ENCODE data around the gene DENND2D.

The DENND2D gene

DNA sequence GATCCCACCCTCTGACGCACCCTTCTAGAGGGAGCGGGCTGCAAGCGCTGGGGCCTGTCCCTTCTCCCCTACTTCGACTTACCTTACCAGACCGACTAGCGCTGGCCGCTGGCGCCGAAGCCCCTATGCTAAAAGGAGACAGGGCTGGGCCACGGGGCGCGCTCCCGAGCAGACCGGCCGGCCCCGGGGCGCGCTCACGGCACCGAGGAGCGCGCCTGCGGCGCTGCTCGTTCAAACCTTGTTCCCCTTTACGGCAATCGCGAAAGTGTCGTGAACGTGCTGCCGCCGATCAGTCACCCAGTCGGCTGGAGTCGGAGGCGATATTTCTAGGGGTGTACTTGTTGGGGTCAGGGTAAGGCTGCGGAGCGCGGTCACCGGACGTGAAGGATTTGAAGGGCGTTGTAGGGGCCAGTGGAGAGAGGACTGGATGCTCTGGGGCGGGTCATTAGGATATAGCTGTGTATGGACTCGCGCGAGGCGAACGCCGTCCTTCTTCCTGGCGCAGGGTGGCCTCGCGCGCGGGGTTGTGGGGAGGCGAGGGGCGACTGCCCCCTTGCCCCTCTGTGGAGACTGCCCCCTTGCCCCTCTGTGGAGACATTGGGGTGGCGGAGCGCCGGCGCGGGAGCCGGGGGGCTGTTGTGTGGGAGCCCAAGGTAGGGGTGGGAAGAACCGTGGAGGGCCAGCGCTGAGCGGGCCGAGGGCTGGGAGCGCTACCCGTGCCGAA lies 60.3 kb downstream of the DENND2D start, which contains the start of the genes CEPT1 and DRAM2 (continued):
- TF ChIP-seq ZNF416 (tag by site-specific recombination; IDR thresholded peaks at IDR 0.05) = no peak
- no peak for TF ChIP-seq ZSCAN4 (tag by site-specific recombination; IDR thresholded peaks at IDR 0.05)
- no peak for TF ChIP-seq ZNF24 (tag by site-specific recombination; IDR thresholded peaks at IDR 0.05)
- TF ChIP-seq ZNF600 (tag by site-specific recombination; IDR thresholded peaks at IDR 0.05) = peak; percentile 88
- peak; percentile 49; the same call in 1 of the 2 replicates for TF ChIP-seq ZNF2 (tag by site-specific recombination; IDR thresholded peaks at IDR 0.05)
- no peak for TF ChIP-seq YY2 (tag by site-specific recombination; IDR thresholded peaks at IDR 0.05)
- TF ChIP-seq ZNF214 (tag by site-specific recombination; IDR thresholded peaks at IDR 0.05; ENCODE audit: borderline replicate concordance) = no peak
- no peak for TF ChIP-seq ZNF23 (tag by site-specific recombination; IDR thresholded peaks at IDR 0.05; ENCODE audit: borderline replicate concordance)
- no peak for TF ChIP-seq SCRT1 (tag by site-specific recombination; IDR thresholded peaks at IDR 0.05; ENCODE audit: borderline replicate concordance)
- TF ChIP-seq KLF7 (tag by site-specific recombination; IDR thresholded peaks at IDR 0.05; ENCODE audit: borderline replicate concordance) = no peak
- TF ChIP-seq ZBTB1 (tag by site-specific recombination; IDR thresholded peaks at IDR 0.05) = no peak
- TF ChIP-seq ZNF404 (tag by site-specific recombination; IDR thresholded peaks at IDR 0.05) = no peak
- peak; percentile 73 for TF ChIP-seq CTCF (tag by site-specific recombination; IDR thresholded peaks at IDR 0.05)
- TF ChIP-seq, protein P1, sequence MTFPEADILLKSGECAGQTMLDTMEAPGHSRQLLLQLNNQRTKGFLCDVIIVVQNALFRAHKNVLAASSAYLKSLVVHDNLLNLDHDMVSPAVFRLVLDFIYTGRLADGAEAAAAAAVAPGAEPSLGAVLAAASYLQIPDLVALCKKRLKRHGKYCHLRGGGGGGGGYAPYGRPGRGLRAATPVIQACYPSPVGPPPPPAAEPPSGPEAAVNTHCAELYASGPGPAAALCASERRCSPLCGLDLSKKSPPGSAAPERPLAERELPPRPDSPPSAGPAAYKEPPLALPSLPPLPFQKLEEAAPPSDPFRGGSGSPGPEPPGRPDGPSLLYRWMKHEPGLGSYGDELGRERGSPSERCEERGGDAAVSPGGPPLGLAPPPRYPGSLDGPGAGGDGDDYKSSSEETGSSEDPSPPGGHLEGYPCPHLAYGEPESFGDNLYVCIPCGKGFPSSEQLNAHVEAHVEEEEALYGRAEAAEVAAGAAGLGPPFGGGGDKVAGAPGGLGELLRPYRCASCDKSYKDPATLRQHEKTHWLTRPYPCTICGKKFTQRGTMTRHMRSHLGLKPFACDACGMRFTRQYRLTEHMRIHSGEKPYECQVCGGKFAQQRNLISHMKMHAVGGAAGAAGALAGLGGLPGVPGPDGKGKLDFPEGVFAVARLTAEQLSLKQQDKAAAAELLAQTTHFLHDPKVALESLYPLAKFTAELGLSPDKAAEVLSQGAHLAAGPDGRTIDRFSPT (tag by site-specific recombination; IDR thresholded peaks at IDR 0.05) = peak; percentile 86
- TF ChIP-seq ZNF514 (tag by site-specific recombination; IDR thresholded peaks at IDR 0.05) = no peak
- no peak for TF ChIP-seq FEZF1 (tag by site-specific recombination; IDR thresholded peaks at IDR 0.05)
- TF ChIP-seq ZNF266 (tag by site-specific recombination; IDR thresholded peaks at IDR 0.05; ENCODE audit: low read depth) = no peak
- TF ChIP-seq ZNF132 (tag by site-specific recombination; IDR thresholded peaks at IDR 0.05; ENCODE audit: borderline replicate concordance) = no peak
- no peak for TF ChIP-seq HOXA7 (CRISPR knock-in tag; IDR thresholded peaks at IDR 0.05; ENCODE audit: borderline replicate concordance)
- 0 out of 2 replicates have a peak, but pooled peaks have one; percentile 19 for TF ChIP-seq ZNF777 (tag by site-specific recombination; IDR thresholded peaks at IDR 0.05; ENCODE audit: borderline replicate concordance)
- TF ChIP-seq ZNF426 (tag by site-specific recombination; IDR thresholded peaks at IDR 0.05) = no peak
- TF ChIP-seq, protein P2, sequence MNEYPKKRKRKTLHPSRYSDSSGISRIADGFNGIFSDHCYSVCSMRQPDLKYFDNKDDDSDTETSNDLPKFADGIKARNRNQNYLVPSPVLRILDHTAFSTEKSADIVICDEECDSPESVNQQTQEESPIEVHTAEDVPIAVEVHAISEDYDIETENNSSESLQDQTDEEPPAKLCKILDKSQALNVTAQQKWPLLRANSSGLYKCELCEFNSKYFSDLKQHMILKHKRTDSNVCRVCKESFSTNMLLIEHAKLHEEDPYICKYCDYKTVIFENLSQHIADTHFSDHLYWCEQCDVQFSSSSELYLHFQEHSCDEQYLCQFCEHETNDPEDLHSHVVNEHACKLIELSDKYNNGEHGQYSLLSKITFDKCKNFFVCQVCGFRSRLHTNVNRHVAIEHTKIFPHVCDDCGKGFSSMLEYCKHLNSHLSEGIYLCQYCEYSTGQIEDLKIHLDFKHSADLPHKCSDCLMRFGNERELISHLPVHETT (tag by site-specific recombination; IDR thresholded peaks at IDR 0.05) = peak; percentile 60; the same call in 1 of the 2 replicates
- no peak for TF ChIP-seq ZNF549 (tag by site-specific recombination; IDR thresholded peaks at IDR 0.05)
- TF ChIP-seq SP2 (tag by site-specific recombination; IDR thresholded peaks at IDR 0.05) = peak; percentile 11
- TF ChIP-seq ZSCAN30 (tag by site-specific recombination; IDR thresholded peaks at IDR 0.05) = peak; percentile 86
- TF ChIP-seq ZBTB8A (tag by site-specific recombination; IDR thresholded peaks at IDR 0.05) = no peak
- no peak for TF ChIP-seq ZNF585B (tag by site-specific recombination; IDR thresholded peaks at IDR 0.05)
- TF ChIP-seq ZBTB20 (tag by site-specific recombination; IDR thresholded peaks at IDR 0.05) = peak; percentile 51; the same call in 1 of the 2 replicates
- no peak for TF ChIP-seq ZNF768 (tag by site-specific recombination; IDR thresholded peaks at IDR 0.05)
- TF ChIP-seq GLIS1 (tag by site-specific recombination; IDR thresholded peaks at IDR 0.05) = no peak
- TF ChIP-seq ZNF521 (tag by site-specific recombination; IDR thresholded peaks at IDR 0.05) = no peak
- no peak for TF ChIP-seq ZNF510 (tag by site-specific recombination; IDR thresholded peaks at IDR 0.05; ENCODE audit: insufficient replicate concordance)
- TF ChIP-seq ZNF302 (tag by site-specific recombination; IDR thresholded peaks at IDR 0.05; ENCODE audit: low read depth) = no peak
- peak; percentile 60; the same call in 1 of the 2 replicates for TF ChIP-seq SCRT2 (tag by site-specific recombination; IDR thresholded peaks at IDR 0.05)
- TF ChIP-seq ZNF843 (tag by site-specific recombination; IDR thresholded peaks at IDR 0.05) = no peak
